ENCODE data around the gene MCF2L.

MCF2L gene

DNA sequence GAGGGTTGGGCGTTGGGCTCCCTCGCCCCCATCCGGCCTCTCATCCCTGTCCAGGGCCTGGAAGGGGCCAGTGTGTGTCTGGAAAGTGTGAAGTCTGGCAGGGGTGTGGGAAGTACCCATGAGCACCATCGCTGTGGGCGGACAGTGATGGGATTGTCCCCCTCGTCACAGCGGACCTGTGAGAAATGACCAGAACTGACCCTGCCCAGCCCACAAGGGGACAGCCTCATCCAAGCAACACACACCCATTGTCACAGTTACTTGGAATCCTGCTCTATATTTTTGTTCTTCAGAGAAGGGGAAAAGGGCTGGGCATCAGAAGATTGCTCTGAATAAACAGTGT, 18.6 kb downstream of the MCF2L start:
- DNase-seq (ENCODE audit: low read depth), result no peak
- H3K4me3 ChIP-seq (ENCODE audit: low read depth, low read length), result no peak overlapping the region
- TF ChIP-seq, protein P1, sequence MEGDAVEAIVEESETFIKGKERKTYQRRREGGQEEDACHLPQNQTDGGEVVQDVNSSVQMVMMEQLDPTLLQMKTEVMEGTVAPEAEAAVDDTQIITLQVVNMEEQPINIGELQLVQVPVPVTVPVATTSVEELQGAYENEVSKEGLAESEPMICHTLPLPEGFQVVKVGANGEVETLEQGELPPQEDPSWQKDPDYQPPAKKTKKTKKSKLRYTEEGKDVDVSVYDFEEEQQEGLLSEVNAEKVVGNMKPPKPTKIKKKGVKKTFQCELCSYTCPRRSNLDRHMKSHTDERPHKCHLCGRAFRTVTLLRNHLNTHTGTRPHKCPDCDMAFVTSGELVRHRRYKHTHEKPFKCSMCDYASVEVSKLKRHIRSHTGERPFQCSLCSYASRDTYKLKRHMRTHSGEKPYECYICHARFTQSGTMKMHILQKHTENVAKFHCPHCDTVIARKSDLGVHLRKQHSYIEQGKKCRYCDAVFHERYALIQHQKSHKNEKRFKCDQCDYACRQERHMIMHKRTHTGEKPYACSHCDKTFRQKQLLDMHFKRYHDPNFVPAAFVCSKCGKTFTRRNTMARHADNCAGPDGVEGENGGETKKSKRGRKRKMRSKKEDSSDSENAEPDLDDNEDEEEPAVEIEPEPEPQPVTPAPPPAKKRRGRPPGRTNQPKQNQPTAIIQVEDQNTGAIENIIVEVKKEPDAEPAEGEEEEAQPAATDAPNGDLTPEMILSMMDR (IDR thresholded peaks at IDR 0.05; ENCODE audit: low read depth, low read length, missing control alignments), result no peak

DNA sequence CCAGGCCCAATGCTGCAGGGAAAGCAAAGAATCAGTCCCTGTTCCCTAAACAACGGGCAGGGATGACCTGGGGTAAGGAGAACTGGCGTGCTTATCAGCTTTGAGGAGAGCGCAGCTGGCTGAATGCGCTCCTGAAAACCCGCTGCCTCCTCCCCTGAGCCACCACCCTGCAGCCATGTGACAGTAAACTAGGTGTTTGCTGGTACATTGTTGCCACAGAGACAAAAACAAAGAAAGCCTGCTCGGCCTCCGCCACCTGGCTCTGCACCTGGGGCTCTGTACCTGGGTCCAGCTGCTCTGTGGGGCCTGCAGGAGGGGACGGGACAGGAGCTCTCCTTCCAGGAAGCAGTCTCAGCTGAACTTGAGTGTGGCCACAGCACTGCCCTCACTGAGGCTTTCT, 21.8 kb downstream of the MCF2L start:
- TF ChIP-seq, protein P1 (IDR thresholded peaks at IDR 0.05; ENCODE audit: low read depth, low read length, missing control alignments), result no peak
- H3K4me3 ChIP-seq (ENCODE audit: low read depth, low read length), result no peak overlapping the region

DNA sequence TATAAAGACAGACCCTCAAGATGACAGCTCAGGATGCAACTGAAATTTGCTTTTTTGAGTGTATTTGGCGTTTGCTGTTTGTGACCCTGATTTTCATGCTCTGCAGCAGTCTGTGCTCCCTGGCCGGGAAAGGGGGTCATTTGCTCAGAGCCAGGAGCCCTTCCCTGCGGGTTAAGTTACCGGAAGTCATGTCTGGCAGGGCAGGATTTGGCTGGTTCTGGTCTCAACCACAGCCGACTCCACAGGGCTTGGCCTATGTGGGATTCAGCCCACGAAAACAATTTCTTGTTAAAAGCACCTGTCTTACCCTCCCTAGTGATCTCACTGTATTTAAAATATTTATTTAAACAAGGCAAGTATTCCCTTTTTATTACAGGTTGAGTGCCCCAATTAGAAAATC, 22.6 kb downstream of the MCF2L start:
- H3K4me3 ChIP-seq (ENCODE audit: low read depth, low read length), result no peak overlapping the region
- no peak for DNase-seq (ENCODE audit: low read depth)
- TF ChIP-seq, protein P1 (IDR thresholded peaks at IDR 0.05; ENCODE audit: low read depth, low read length, missing control alignments), result no peak

More for the DNA sequence above, 21.8 kb downstream of the MCF2L start:
- no peak for DNase-seq (ENCODE audit: low read depth)

DNA sequence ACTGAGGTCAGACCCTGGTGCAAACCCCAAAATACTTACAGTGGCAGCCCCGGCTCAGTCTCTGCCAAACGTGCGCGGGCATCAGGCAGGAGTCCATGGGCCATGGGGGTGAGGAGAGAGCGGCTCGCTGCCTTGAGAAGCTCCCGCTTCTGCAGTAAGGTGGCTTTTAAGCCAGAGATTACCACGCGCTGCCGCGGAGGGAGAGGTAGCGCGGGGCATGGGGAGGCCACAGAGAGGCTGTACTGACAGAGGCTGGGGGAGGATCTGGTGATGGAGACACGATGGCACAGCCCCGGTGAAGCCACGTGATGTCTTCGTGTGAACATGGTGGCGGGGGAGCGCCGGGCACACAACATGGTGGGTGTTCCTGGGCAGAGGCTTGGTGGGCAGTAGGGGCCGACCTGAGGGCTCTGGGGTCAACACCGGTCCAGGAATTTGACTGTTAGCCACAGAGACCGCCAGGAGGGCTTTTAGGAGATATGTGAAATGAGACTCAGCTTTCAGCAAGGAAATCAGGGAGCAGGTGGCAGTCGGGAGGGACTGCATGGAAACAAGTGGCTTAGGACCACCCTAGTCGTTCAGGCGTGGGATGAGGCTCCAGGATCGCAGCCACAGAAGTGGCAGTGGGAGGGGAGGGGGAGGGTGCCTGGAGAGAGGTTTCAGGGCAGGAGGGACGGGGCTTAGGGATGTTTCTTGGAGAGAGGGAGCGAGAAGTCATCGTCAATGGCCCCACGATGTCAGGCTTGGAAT, 24.1 kb downstream of the MCF2L start:
- no peak overlapping the region for H3K4me3 ChIP-seq (ENCODE audit: low read depth, low read length)
- TF ChIP-seq, protein P1 (IDR thresholded peaks at IDR 0.05; ENCODE audit: low read depth, low read length, missing control alignments), result no peak
- DNase-seq (ENCODE audit: low read depth), result no peak

DNA sequence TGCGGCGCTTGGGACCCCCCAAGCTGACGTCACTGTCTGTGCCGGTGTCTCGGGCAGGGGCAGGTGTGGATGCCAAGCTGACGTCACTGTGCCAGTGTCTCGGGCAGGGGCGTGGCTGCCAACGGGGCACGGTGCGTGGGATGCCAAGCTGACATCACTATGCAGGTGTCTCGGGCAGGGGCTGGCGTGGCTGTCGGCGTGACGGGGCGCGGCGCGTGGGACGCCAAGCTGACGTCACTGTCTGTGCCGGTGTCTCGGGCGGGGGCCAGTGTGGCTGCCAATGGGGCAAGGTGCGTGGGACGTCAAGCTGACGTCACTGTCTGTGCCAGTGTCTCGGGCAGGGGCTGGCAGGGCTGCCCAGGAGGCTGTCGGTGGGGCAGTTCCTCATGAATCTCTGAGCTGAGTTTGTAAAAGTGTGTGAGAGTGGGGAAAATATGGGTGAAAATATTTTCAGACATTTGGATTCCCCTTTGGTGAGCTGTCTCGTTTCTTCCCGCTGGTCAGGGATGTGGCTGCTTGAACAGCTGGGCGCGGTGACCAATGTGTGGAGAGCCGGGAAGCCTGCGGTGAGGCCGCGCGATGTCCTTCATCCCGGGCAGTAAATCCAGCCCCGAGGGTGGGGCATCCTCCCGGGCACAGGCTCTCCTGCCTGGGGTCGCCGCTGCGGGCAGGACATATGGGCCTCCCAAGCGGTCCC, 25.2 kb downstream of the MCF2L start:
- no peak overlapping the region for H3K4me3 ChIP-seq (ENCODE audit: low read depth, low read length)
- no peak for DNase-seq (ENCODE audit: low read depth)
- TF ChIP-seq, protein P1 (IDR thresholded peaks at IDR 0.05; ENCODE audit: low read depth, low read length, missing control alignments), result no peak

DNA sequence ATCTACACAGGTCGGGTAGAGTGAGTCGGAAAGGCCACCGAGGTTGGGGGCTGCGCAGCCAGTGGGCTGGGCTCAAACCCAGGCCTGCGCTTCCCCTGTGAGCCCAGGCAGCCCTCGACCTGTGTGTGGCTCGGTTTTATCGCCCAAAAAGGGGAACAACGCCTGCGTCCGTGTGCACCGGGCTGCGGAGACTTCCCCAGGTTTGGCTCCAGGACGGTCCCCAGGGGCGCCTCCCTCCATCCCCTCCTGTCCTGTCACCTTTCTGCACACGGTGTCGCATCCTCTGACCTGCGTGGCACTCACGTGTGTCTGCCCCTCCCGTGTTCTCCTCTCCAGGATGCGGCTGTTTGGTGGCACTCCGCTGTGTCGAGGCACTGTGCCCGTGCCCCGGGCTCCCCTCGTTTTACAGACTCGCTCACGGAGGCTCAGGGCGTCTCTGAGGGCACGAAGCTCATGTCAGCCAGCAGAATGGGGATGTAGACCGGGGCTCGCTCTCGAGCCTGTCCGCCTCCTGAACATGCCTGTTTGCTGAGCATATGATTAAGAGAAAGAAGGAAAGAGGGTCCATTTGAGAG, 25.9 kb downstream of the MCF2L start:
- no peak for DNase-seq (ENCODE audit: low read depth)
- TF ChIP-seq, protein P1 (IDR thresholded peaks at IDR 0.05; ENCODE audit: low read depth, low read length, missing control alignments), result no peak
- no peak overlapping the region for H3K4me3 ChIP-seq (ENCODE audit: low read depth, low read length)

Measured in GM12864 (cell line).